Activated naive CD8-positive, alpha-beta T cell treated with anti-CD3 and anti-CD28 coated beads, Interleukin-2, amount 50 U/mL, for 24 hours (primary cell): ENCODE data around the gene VWA3A.
"Not testable (repeated sequence)": the region's sequence is repeated elsewhere in the genome, so short reads cannot be mapped to it uniquely, and the experiment has no call there.

Source experiments
- ATAC-seq: fragments of 150-1000 bp; cut with Tn5 transposase; one replicate; pipeline ENCODE4 v1.10.0; 2021
- DNase-seq: peaks from one replicate; pipeline ENCODE4 v3.0.0; 2021
- H3K27ac Mint-ChIP-seq: one replicate; pipeline ENCODE4 v1.8.0; 2021; ENCODE audit warnings: mild to moderate bottlenecking, mixed read lengths
- H3K27me3 Mint-ChIP-seq: one replicate; pipeline ENCODE4 v1.8.0; 2021; ENCODE audit warnings: mixed read lengths
- H3K36me3 Mint-ChIP-seq: one replicate; pipeline ENCODE4 v1.8.0; 2021; ENCODE audit warnings: low read depth, mixed read lengths
- H3K4me1 Mint-ChIP-seq: one replicate; pipeline ENCODE4 v1.8.0; 2021; ENCODE audit warnings: mixed read lengths
- H3K4me3 Mint-ChIP-seq: one replicate; pipeline ENCODE4 v1.8.0; 2021; ENCODE audit warnings: mild to moderate bottlenecking, moderate library complexity, mixed read lengths
- H3K9me3 Mint-ChIP-seq: one replicate; pipeline ENCODE4 v1.8.0; 2021; ENCODE audit warnings: mixed read lengths

VWA3A gene

DNA sequence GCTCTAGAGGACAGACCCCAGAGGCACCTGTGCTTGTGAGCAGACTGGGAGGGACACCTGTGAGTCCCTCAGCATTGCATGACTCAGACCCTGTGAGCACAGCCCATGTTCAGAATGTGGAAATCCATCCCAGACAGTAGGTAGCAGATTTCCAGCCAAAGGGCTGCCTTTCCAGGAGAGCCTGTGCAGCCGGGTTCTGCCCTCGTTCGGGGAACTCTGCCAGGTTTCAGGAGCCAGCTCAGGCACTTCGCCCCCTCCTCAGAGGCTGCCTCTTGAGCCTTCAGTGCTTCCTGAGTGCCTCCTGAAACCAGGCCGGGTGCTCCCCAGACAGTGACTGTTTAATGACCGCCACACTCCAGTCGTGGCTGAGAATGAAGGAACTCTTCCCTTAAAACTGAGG lies 46.7 kb downstream of the VWA3A start:
- Mint-ChIP-seq H3K4me1 (no peaks in the 10 kb centered on the region), H3K4me3 (no peak overlapping the region), H3K27ac (no peak overlapping the region), H3K27me3 (no peaks in the 10 kb centered on the region), H3K9me3 (no peaks in the 10 kb centered on the region), H3K36me3 (no peaks in the 10 kb centered on the region)
- DNase-seq (no peak), ATAC-seq (no peak)

DNA sequence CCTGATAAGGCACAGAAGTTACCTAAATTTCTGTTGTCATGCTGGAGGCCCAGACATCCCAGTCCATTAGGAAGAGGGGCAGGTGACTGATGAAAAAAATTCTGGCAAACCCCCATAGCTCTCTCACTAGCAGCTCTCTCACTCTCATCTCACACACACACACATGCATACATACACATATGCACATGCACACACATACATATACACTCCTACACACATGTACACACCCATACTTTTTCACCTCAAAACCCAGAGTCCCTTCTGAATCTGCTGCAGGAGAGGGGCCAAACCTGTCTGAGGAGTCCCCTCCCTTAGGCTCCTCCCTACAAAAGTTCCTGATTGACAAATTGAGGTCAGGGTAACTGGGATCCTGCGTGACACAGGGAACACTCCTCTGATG lies 47.4 kb downstream of the VWA3A start:
- DNase-seq, result no peak
- no peaks in the 10 kb centered on the region for H3K4me1 Mint-ChIP-seq
- no peaks in the 10 kb centered on the region for H3K27me3 Mint-ChIP-seq
- no peak overlapping the region for H3K27ac Mint-ChIP-seq
- no peak for ATAC-seq
- H3K4me3 Mint-ChIP-seq, result no peak overlapping the region
- H3K9me3 Mint-ChIP-seq, result no peaks in the 10 kb centered on the region
- no peaks in the 10 kb centered on the region for H3K36me3 Mint-ChIP-seq

DNA sequence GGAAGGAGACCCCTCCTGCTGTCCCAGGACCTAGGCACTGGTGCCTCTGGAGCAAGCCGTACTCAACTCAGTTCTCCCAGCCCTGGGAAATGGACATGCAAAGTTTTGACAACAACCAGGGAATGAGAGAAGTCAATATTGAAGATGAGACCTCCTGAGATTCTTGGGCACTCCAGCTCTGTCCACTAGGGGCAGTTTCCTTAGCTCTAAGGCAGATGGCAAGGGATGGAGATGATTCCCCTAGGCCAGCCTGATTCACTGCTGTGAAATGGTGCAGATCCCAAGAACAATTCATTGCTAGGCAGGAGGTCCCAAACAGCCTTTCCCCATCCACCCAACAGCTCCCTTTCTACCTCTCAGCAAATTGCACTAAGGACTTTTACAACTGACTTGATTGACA lies 49.4 kb downstream of the VWA3A start:
- Mint-ChIP-seq H3K36me3 (no peaks in the 10 kb centered on the region), H3K27me3 (no peaks in the 10 kb centered on the region), H3K4me1 (no peaks in the 10 kb centered on the region), H3K9me3 (no peaks in the 10 kb centered on the region), H3K27ac (no peak overlapping the region), H3K4me3 (no peak overlapping the region)
- DNase-seq (no peak), ATAC-seq (no peak)

DNA sequence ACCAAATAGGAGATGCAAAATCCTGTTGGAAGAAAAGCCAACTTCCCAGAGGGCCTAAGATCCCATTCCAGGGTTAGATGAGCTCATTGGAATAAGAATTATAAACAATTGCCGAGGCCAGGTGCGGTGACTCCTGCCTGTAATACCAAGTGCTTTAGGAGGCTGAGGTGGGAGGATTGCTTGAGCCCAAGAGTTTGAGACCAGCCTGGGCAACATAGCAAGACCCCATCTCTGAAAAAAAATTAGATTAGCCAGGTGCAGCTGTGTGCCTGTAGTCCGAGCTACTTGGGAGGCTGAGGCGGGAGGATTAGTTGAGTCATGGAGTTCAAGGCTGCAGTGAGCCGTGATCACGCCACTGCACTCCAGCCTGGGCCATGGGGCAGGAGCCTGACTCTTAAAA lies 52.2 kb downstream of the VWA3A start:
- Mint-ChIP-seq H3K27me3 (no peaks in the 10 kb centered on the region), H3K27ac (no peak overlapping the region), H3K9me3 (no peaks in the 10 kb centered on the region), H3K4me3 (no peak overlapping the region), H3K4me1 (no peaks in the 10 kb centered on the region), H3K36me3 (no peaks in the 10 kb centered on the region)
- DNase-seq (no peak), ATAC-seq (no peak)

DNA sequence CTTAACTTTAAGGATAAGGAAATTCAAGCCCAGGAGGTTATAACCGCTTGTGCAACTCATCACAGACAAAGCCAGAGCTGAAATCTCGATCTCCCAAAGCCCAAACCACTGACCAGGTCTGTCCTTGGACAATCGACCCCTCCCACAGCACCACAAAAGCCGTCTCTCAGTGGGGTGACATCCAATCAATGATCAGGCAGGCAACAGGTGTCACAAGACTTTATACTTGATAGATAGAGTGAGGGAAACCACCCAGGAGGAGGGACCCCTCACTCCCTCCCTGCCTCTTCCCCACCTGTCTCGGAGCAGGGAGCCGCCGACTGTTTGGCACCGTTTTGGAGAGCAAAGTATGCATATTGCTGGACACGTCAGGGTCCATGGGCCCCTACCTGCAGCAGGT lies 55.5 kb downstream of the VWA3A start:
- DNase-seq (no peak), ATAC-seq (no peak)
- no peak overlapping the region for H3K27ac Mint-ChIP-seq
- H3K9me3 Mint-ChIP-seq, result no peaks in the 10 kb centered on the region
- no peaks in the 10 kb centered on the region for H3K36me3 Mint-ChIP-seq
- no peaks in the 10 kb centered on the region for H3K27me3 Mint-ChIP-seq
- no peak overlapping the region for H3K4me3 Mint-ChIP-seq
- H3K4me1 Mint-ChIP-seq, result no peaks in the 10 kb centered on the region

DNA sequence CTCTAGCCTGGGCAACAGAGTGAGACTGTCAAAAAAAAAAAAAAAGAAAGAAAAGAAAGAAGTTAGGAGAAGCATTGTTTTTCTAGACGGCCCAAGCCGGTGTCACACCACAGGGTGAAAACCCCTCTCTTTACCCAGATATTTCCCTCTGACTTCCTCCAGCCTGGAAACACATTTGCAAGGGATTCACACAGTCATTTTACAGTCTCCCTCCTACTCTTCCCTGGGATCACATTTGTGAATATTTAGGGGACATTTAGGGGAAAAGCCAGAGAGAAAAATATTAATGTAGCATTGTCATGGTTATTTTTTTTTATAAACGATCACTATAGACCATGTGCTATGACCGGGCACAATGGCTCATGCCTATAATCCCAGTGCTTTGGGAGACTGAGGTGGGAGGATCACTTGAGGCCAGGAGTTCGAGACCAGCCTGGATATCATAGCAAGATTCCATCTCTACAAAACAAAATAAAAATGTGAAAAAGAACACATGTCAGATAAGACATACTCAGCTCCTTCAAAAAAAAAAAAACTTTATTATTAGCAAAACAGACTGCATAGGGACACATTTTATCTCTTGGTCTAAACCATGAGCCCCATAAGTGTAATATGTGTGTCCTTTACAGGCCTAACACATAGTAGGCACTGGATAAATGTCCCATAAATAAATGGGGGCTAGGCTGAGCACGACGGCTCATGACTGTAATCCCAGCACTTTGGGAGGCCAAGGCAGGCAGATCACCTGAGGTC lies 59.1 kb downstream of the VWA3A start:
- Mint-ChIP-seq H3K27me3 (no peaks in the 10 kb centered on the region), H3K36me3 (no peaks in the 10 kb centered on the region), H3K9me3 (no peaks in the 10 kb centered on the region), H3K4me3 (no peak overlapping the region), H3K4me1 (no peaks in the 10 kb centered on the region), H3K27ac (no peak overlapping the region)
- no peak for ATAC-seq
- DNase-seq, result no peak

DNA sequence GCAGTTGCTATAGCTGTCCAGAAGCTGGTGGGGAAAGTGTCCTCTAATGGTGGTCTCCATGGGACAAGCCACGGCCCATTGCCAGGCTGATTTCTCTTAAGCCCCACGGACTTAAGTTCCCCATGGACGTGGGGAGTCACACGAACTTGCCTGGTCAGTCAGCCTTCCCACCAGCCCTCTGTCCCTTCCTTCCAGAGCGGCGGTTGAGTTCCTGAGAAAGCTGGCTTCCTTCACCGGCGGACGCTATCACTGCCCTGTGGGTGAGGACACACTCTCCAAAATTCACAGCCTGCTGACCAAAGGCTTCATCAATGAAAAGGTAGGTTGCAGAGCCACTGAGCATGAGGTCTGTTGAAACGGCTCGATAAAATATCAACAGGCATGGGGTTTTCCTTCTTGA lies 60.0 kb downstream of the VWA3A start:
- no peaks in the 10 kb centered on the region for H3K4me1 Mint-ChIP-seq
- no peaks in the 10 kb centered on the region for H3K36me3 Mint-ChIP-seq
- DNase-seq, result no peak
- H3K27me3 Mint-ChIP-seq, result no peaks in the 10 kb centered on the region
- no peaks in the 10 kb centered on the region for H3K9me3 Mint-ChIP-seq
- H3K4me3 Mint-ChIP-seq, result no peak overlapping the region
- no peak overlapping the region for H3K27ac Mint-ChIP-seq
- ATAC-seq, result no peak

DNA sequence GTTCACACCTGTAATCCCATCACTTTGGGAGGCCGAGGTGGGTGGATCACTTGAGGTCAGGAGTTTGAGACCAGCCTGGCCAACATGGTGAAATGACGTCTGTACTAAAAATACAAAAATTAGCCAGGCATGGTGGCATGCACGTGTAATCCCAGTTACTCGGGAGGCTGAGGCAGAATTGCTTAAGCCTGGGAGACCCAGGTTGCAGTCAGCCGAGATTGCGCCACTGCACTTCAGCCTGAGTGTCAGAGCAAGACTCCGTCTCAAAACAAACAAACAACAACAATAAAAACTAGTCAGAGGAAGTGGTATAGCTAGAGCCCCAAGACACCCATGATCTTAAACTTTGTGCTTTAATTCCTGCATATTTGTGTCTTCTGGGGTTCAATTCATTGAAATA lies 60.7 kb downstream of the VWA3A start:
- not testable (repeated sequence) for H3K4me1 Mint-ChIP-seq, H3K36me3 Mint-ChIP-seq, ATAC-seq

DNA sequence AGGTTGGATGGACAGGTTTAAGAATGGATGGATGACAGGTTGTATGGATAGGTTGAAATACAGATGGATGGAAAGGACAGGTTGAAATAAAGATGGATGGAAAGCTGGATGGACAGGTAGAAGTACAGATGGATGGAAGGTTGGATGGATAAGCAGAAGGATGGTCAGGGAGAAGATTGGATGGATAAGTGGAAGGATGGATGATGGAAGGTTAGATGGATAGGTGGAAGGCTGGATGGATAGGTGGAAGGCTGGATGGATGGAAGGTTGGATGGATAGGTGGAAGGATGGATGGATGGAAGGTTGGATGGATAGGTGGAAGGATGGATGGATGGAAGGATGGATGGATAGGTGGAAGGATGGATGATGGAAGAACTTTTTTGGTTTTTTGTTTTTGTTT lies 69.1 kb downstream of the VWA3A start:
- Mint-ChIP-seq H3K9me3 (peaks cover 7% of the 10 kb centered on the region), H3K4me1 (peaks cover 7% of the 10 kb centered on the region), H3K36me3 (no peaks in the 10 kb centered on the region), H3K4me3 (no peak overlapping the region), H3K27ac (peak overlapping the region; percentile 13), H3K27me3 (peaks cover 9% of the 10 kb centered on the region)
- ATAC-seq, result no peak
- DNase-seq, result no peak

More for the DNA sequence above, 60.7 kb downstream of the VWA3A start:
- not testable (repeated sequence) for H3K27ac Mint-ChIP-seq, H3K4me3 Mint-ChIP-seq, H3K9me3 Mint-ChIP-seq, H3K27me3 Mint-ChIP-seq, DNase-seq

DNA sequence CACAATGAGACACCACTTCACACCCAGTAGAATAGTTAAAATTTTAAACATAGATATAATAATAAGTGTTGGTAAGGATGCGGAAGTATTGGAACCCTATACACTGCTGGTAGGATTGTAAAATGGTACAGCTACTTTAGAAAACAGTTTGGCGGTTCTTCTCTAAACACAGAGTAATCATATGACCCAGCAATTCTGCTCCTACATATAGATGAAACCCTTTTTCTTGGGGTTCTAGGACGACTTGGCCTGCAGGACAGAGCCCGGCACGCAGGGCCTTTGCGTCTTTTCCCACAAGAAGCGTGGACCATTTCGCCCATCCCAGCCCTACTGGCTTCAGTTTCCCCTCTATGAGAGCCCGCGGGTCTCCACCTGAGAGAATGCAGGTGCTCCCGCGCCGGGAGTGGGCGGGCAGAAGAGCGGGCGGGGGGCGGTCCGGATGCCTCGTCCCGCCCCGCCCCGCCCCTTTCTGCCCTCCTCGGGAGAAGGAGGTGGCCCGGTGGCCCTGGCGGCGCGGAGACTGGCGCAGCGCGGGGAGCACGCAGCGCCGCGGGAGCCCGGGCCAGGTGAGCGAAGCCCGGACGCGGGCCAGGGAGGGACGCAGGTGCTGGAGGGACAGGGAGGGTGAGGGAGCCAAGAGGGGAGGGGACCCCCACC lies 69.8 kb downstream of the VWA3A start, which contains the start of gene SDR42E2:
Gene SDR42E2, plus strand, starts transcription at position 508 of the 657 bp plus-strand sequence. CDS start 3,077 bp downstream, outside the sequence.
- Mint-ChIP-seq H3K27ac (peak within 1 kb of the TSS; percentile 13), H3K4me1 (peaks cover 7% of the 10 kb centered on the region), H3K27me3 (peaks cover 9% of the 10 kb centered on the region), H3K36me3 (no peaks in the 10 kb centered on the region), H3K4me3 (no peak within 1 kb of the TSS), H3K9me3 (peaks cover 7% of the 10 kb centered on the region)
- DNase-seq, result peak; percentile 33
- ATAC-seq, result peak; percentile 35

DNA sequence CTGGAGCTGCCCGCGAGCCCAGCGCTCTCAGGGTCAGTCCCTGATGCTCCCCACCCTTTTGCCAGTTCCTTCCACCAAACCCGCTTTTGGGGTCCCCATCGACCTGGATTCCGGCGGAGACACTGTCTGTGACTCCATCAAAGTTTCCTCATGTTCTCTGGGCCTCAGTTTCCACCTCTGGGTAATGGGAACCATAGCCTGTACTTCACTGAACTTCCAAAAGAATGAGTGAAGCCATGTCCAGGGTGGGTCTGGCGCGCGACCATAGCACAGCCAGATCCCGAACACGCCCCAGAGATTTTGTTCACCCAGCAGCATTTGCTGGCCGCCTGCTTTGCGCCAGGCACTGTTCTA lies 70.3 kb downstream of the VWA3A start:
- Mint-ChIP-seq H3K4me1 (peaks cover 7% of the 10 kb centered on the region), H3K9me3 (peaks cover 7% of the 10 kb centered on the region), H3K27me3 (peaks cover 9% of the 10 kb centered on the region), H3K27ac (no peak overlapping the region), H3K4me3 (no peak overlapping the region), H3K36me3 (no peaks in the 10 kb centered on the region)
- no peak for DNase-seq
- no peak for ATAC-seq

DNA sequence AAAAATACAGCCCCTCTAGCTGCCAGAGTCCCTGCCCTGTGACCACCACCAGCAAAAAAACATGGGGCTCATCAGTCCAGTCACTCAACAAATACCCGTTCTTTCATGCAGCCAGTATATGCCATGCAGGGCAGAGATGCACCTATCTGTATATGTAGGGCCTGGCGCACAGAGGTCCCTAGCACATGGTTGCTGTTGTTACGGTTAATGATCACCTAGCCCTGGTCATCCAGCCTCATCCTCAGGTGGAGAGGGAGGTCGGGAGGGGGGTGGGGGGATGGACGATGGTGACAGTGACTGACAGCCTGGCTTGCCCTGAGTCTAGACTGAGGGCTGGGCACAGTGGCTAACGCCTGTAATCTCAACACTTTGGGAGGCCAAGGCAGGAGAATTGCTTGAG lies 71.5 kb downstream of the VWA3A start:
- H3K27ac Mint-ChIP-seq, result no peak overlapping the region
- no peak for DNase-seq
- ATAC-seq, result no peak
- no peaks in the 10 kb centered on the region for H3K36me3 Mint-ChIP-seq
- H3K27me3 Mint-ChIP-seq, result peaks cover 9% of the 10 kb centered on the region
- H3K9me3 Mint-ChIP-seq, result peaks cover 7% of the 10 kb centered on the region
- peaks cover 7% of the 10 kb centered on the region for H3K4me1 Mint-ChIP-seq
- H3K4me3 Mint-ChIP-seq, result no peak overlapping the region

DNA sequence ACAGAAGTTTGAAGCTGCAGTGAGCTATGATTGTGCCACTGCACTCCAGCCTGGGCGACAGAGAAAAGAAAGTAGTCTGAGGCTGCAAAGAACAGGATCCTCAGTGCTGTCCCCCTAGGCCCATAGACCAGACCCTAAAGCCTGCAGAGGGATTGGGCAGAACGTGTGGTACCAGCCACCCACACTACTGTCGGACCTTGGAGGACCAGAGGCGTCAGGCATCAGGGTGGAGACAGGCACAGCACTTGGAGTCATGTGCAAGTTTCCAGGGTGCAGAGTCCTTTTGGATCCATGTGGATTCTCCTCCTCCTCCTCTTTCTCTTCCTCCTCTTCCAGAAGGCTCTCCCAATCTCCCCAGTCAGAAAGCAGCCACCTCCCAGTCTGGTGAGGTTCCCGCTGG lies 72.1 kb downstream of the VWA3A start:
- no peak for DNase-seq
- Mint-ChIP-seq H3K27ac (no peak overlapping the region), H3K27me3 (peaks cover 9% of the 10 kb centered on the region), H3K36me3 (no peaks in the 10 kb centered on the region), H3K4me3 (no peak overlapping the region), H3K4me1 (peaks cover 7% of the 10 kb centered on the region), H3K9me3 (peaks cover 7% of the 10 kb centered on the region)
- no peak for ATAC-seq

DNA sequence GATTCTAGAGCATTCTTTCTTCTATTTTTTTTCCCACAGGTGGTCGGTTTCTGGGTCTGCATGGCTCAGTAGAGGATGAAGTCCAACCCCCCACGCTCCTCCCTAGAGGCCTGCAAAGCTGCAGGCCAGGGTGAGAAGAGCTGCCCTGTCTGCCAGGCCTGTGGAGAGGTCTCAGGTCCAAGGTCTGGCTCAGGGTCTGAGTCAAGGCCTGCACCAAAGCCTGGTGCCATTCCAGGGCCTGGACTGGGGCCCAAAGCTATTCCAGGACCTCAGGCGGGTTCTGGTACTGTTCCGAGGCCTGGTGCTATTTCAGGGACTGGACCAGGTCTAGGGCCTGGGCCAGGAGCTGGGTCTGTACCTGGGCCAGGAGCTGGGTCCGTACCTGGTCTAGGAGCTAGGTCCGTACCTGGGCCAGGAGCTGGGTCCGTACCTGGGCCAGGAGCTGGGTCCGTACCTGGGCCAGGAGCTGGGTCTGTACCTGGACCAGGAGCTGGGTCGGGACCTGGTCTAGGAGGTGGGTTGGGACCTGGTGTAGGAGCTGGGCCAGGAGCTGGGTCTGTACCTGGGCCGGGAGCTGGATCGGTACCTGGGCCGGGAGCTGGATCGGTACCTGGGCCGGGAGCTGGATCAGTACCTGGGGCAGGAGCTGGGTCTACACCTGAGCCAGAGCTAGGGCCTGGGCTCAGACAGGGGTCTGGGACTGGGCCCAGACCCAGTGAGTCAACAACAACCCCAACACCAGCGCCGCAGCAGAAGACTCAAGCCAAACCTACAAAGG lies 73.4 kb downstream of the VWA3A start:
- peaks cover 7% of the 10 kb centered on the region for H3K4me1 Mint-ChIP-seq
- peaks cover 7% of the 10 kb centered on the region for H3K9me3 Mint-ChIP-seq
- no peaks in the 10 kb centered on the region for H3K36me3 Mint-ChIP-seq
- H3K27ac Mint-ChIP-seq, result no peak overlapping the region
- ATAC-seq (no peak), DNase-seq (no peak)
- peaks cover 9% of the 10 kb centered on the region for H3K27me3 Mint-ChIP-seq
- no peak overlapping the region for H3K4me3 Mint-ChIP-seq

DNA sequence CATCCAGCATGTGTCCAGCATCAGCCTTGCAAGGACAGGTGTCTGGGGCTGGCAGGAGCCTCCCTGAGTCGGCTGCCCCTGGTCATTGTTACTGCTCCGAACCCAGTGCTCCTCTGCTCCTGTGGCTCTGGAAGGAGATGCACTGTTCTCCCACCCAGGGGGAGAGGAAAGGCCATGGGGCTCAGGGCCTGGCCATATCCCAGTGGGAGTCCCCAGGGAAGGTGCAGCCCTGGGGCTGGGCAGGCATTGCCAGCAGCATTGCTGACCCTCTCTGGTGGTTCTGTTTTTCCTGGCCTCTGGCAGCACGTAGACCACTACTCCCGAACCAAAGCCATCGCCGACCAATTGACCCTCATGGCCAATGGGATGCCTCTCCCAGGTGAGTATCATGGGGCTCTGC lies 79.6 kb downstream of the VWA3A start:
- H3K27ac Mint-ChIP-seq, result no peak overlapping the region
- no peaks in the 10 kb centered on the region for H3K27me3 Mint-ChIP-seq
- ATAC-seq (no peak), DNase-seq (no peak)
- H3K4me3 Mint-ChIP-seq, result no peak overlapping the region
- no peaks in the 10 kb centered on the region for H3K36me3 Mint-ChIP-seq
- no peaks in the 10 kb centered on the region for H3K9me3 Mint-ChIP-seq
- H3K4me1 Mint-ChIP-seq, result no peaks in the 10 kb centered on the region
